Superior temporal gyrus (tissue), 1 donor: ENCODE results near the gene AGO3.
A peak's percentile ranks its signal among the peaks of the same experiment; 100 is the strongest.

Experiments used
- DNase-seq: peaks from one replicate; pipeline ENCODE4 v3.0.0-alpha.2; 2016; ENCODE audit errors: extremely low spot score

Gene AGO3

GRCh38 chr1:36096500-36097432 is 165.9 kb downstream of the AGO3 start:
- DNase-seq = no peak

GRCh38 chr1:36097693-36098585 is 167.0 kb downstream of the AGO3 start:
- no peak for DNase-seq

GRCh38 chr1:36098650-36099365 is 167.9 kb downstream of the AGO3 start:
- DNase-seq = no peak

GRCh38 chr1:36099681-36100341 is 168.9 kb downstream of the AGO3 start:
- peak; percentile 81 for DNase-seq

- no peak for DNase-seq
Observed at GRCh38 chr1:36100376-36100775, 169.5 kb downstream of the AGO3 start.

- DNase-seq = no peak
Observed at GRCh38 chr1:36101546-36101945, 170.6 kb downstream of the AGO3 start.

- DNase-seq = no peak
Observed at GRCh38 chr1:36106269-36106668, 175.4 kb downstream of the AGO3 start.

- DNase-seq = no peak
Observed at GRCh38 chr1:36107394-36107793, 176.5 kb downstream of the AGO3 start.

GRCh38 chr1:36108314-36108713 is 177.4 kb downstream of the AGO3 start:
- DNase-seq = no peak

- DNase-seq = no peak
Observed at GRCh38 chr1:36109041-36109679, 178.3 kb downstream of the AGO3 start.

- DNase-seq = no peak
Observed at GRCh38 chr1:36111151-36111550, 180.2 kb downstream of the AGO3 start.

- DNase-seq = no peak
Observed at GRCh38 chr1:36112823-36113222, 181.9 kb downstream of the AGO3 start.

GRCh38 chr1:36114371-36114770 is 183.5 kb downstream of the AGO3 start:
- no peak for DNase-seq

GRCh38 chr1:36115200-36115669 is 184.3 kb downstream of the AGO3 start:
- DNase-seq = no peak

- DNase-seq = no peak
Observed at GRCh38 chr1:36115931-36116330, 185.0 kb downstream of the AGO3 start.

- no peak for DNase-seq
Observed at GRCh38 chr1:36116901-36117300, 186.0 kb downstream of the AGO3 start.

GRCh38 chr1:36118447-36119204 is 187.7 kb downstream of the AGO3 start:
- DNase-seq = no peak

- no peak for DNase-seq
Observed at GRCh38 chr1:36119456-36119855, 188.6 kb downstream of the AGO3 start.
